SK-N-MC (cell line): ENCODE results near the gene RNF130.

Source experiments
- DNase-seq: peaks from one replicate; pipeline ENCODE4 v3.0.0-alpha.2; 2011; ENCODE audit warnings: low read depth, low spot score
- H3K27ac ChIP-seq: fragments of 200-600 bp; sonication (generic); 2 replicates; pipeline ENCODE4 v1.5.1; 2016; ENCODE audit warnings: mixed run types
- H3K36me3 ChIP-seq: fragments of 200-600 bp; sonication (generic); 2 replicates; pipeline ENCODE4 v1.6.1; 2017; ENCODE audit warnings: antibody characterized with exemption, low read length, mixed read lengths; ENCODE audit not compliant: insufficient read depth
- H3K4me3 ChIP-seq: fragments of 200-600 bp; sonication (generic); 2 replicates; pipeline ENCODE4 v1.5.1; 2016
- H3K9ac ChIP-seq: fragments of 200-600 bp; sonication (generic); 2 replicates; pipeline ENCODE4 v1.8.0; 2017; ENCODE audit warnings: mixed run types, mixed read lengths; ENCODE audit not compliant: insufficient read length
- H3K9me3 ChIP-seq: fragments of 200-600 bp; sonication (generic); 2 replicates; pipeline ENCODE4 v1.6.1; 2017; ENCODE audit warnings: low read depth, mild to moderate bottlenecking, antibody characterized with exemption, low read length, moderate library complexity, mixed read lengths
- EZH2 ChIP-seq: fragments of 200-600 bp; sonication (generic); IDR thresholded peaks from one replicate; pipeline ENCODE4 v1.6.1; 2017; ENCODE audit warnings: antibody characterized with exemption
- FOXP2 ChIP-seq: optimal IDR thresholded peaks from 2 replicates; pipeline ENCODE3; 2011; ENCODE audit warnings: mild to moderate bottlenecking, moderate library complexity; ENCODE audit not compliant: insufficient read depth; ENCODE audit errors: extremely low read length, control extremely low read depth
- POLR2AphosphoS5 ChIP-seq: IDR thresholded peaks from 2 replicates; pipeline ENCODE4 v1.6.1; 2012; ENCODE audit warnings: mild to moderate bottlenecking, low read depth, low read length, borderline replicate concordance

Gene RNF130

GRCh38 chr5:179955062-179955461 is 116.5 kb downstream of the RNF130 start:
- Histone ChIP-seq H3K36me3 (peaks cover 4% of the 10 kb centered on the region; the same call in 1 of the 2 replicates), H3K9ac (no peak overlapping the region), H3K27ac (peak overlapping the region; percentile 25; the same call in 1 of the 2 replicates), H3K4me3 (no peak overlapping the region), H3K9me3 (no peaks in the 10 kb centered on the region)
- DNase-seq = no peak
- TF ChIP-seq FOXP2 (no peak), POLR2AphosphoS5 (no peak), EZH2 (no peak)

DNA sequence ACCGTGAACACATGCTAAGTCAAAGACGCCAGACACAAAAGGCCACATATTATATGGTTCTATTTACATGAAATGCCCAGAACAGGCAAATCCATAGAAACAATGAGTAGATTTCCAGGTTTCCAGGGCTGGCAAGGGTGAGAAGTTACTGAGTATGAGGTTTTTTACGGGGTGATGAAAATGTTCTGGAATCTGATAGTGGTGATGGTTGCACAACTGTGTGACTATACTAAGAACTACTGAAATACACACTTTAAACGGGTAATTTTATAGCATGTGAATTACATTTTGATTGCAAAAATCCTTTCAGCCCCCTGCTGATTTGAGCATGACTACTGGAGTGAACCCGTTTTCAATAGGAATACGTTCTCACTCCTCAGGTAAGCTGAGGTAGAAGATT is 117.1 kb downstream of the RNF130 start:
- H3K9ac ChIP-seq = no peak overlapping the region
- no peak for TF ChIP-seq POLR2AphosphoS5
- TF ChIP-seq EZH2 = no peak
- TF ChIP-seq FOXP2 = no peak
- H3K27ac ChIP-seq = 0 out of 2 replicates have a peak overlapping the region, but pooled peaks have one; percentile 25
- no peaks in the 10 kb centered on the region for H3K9me3 ChIP-seq
- H3K36me3 ChIP-seq = peaks cover 4% of the 10 kb centered on the region; the same call in 1 of the 2 replicates
- H3K4me3 ChIP-seq = no peak overlapping the region
- peak; percentile 30 for DNase-seq

- DNase-seq = no peak
- H3K9ac ChIP-seq = no peak overlapping the region
- no peak overlapping the region for H3K4me3 ChIP-seq
- H3K36me3 ChIP-seq = peaks cover 4% of the 10 kb centered on the region; the same call in 1 of the 2 replicates
- no peaks in the 10 kb centered on the region for H3K9me3 ChIP-seq
- no peak for TF ChIP-seq POLR2AphosphoS5
- TF ChIP-seq FOXP2 = no peak
- no peak for TF ChIP-seq EZH2
- H3K27ac ChIP-seq = no peak overlapping the region
Measured at GRCh38 chr5:179953987-179954386, 117.6 kb downstream of the RNF130 start.

DNA sequence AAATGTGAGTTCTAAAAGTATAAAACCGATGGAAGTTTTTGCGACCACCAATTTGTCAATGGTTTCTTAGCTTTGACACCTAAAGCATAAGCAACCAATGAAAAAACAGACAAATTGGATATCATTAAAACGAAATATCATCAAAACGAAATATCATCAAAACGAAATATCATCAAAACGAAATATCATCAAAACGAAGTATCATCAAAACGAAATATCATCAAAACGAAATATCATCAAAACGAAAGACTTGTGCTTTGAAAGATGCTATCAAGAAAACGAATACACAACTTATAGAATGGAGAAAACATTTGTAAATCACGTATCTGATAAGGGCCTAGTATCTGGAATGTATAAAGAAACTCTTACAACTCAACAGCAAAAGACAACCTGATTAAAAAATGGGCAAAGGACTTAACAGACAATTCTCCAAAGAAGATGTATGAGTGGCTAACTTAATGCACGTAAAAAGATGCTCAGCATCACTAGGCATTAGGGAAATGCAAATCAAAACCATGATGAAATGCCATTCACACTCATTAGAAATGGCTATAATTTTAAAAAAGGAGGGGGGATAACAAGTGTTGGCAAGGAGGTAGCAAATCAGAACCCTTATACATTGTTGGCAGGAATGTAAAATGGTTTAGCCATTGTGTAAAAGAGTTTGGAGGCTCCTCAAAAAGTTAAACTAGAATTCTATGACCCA is 134.4 kb downstream of the RNF130 start:
- no peak overlapping the region for H3K4me3 ChIP-seq
- TF ChIP-seq EZH2 (no peak), POLR2AphosphoS5 (no peak), FOXP2 (no peak)
- no peak for DNase-seq

GRCh38 chr5:179930788-179931473 is 140.6 kb downstream of the RNF130 start:
- no peak overlapping the region for H3K4me3 ChIP-seq
- H3K9ac ChIP-seq = no peak overlapping the region
- no peaks in the 10 kb centered on the region for H3K9me3 ChIP-seq
- H3K27ac ChIP-seq = no peak overlapping the region
- DNase-seq = no peak
- H3K36me3 ChIP-seq = no peaks in the 10 kb centered on the region
- no peak for TF ChIP-seq POLR2AphosphoS5
- no peak for TF ChIP-seq FOXP2
- TF ChIP-seq EZH2 = no peak

More for the DNA sequence above, 134.4 kb downstream of the RNF130 start:
- Histone ChIP-seq H3K9me3 (no peaks in the 10 kb centered on the region), H3K27ac (no peak overlapping the region), H3K36me3 (no peaks in the 10 kb centered on the region), H3K9ac (no peak overlapping the region)

- Histone ChIP-seq H3K4me3 (no peak overlapping the region), H3K9ac (no peak overlapping the region), H3K27ac (no peak overlapping the region), H3K9me3 (no peaks in the 10 kb centered on the region), H3K36me3 (no peaks in the 10 kb centered on the region)
- DNase-seq = no peak
- TF ChIP-seq EZH2 (no peak), FOXP2 (no peak), POLR2AphosphoS5 (no peak)
Measured at GRCh38 chr5:179927824-179928223, 143.7 kb downstream of the RNF130 start.

- Histone ChIP-seq H3K36me3 (no peaks in the 10 kb centered on the region), H3K4me3 (no peak overlapping the region), H3K9ac (no peak overlapping the region), H3K9me3 (no peaks in the 10 kb centered on the region), H3K27ac (no peak overlapping the region)
- no peak for TF ChIP-seq EZH2
- no peak for TF ChIP-seq POLR2AphosphoS5
- TF ChIP-seq FOXP2 = no peak
- no peak for DNase-seq
Measured at GRCh38 chr5:179926657-179927056, 144.9 kb downstream of the RNF130 start.

DNA sequence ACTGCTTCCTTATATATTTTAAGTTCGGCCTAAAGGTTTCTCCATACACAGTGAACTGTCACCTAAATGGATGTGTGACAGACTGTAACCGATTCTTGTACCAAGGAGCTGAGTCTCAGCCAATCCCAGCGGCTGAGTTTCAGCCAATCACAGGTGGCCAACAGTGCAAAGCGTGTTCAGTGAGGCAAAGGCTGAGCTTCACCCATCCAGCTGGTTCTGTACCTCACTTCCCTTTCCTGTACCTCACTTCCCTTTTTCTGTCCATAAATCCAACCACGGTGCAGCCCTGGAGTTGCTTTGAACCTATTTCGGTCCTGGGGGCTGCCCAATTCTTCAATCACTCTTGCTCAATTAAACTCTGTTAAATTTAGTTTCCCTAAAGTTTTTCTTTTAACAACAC is 148.1 kb downstream of the RNF130 start:
- Histone ChIP-seq H3K9me3 (no peaks in the 10 kb centered on the region), H3K4me3 (no peak overlapping the region), H3K36me3 (no peaks in the 10 kb centered on the region), H3K9ac (no peak overlapping the region), H3K27ac (no peak overlapping the region)
- no peak for DNase-seq
- TF ChIP-seq FOXP2 = no peak
- TF ChIP-seq EZH2 = no peak
- TF ChIP-seq POLR2AphosphoS5 = no peak
